CD14-positive monocyte (primary cell): ENCODE data around the gene DPH3. TPM values are rescaled to one million over a fixed set of nuclear protein-coding genes. Genes with fewer than 3 reads are reported as not detected.
A peak's percentile ranks its signal among the peaks of the same experiment; 100 is the strongest.

ENCODE experiments used
- DNase-seq, 3 donors: peaks; one replicate each; pipeline ENCODE4 v3.0.0-alpha.2; 2011 to 2022
- H2AFZ ChIP-seq: 2 replicates; pipeline ENCODE4 v1.6.0; 2012; ENCODE audit warnings: mild to moderate bottlenecking, low read depth, low read length, inconsistent platforms; ENCODE audit not compliant: insufficient read depth, poor library complexity, severe bottlenecking
- H3K27ac ChIP-seq, 2 donors: 1 replicate in 1 of 2; 2 replicates in 1 of 2; pipeline ENCODE4 v1.5.1; 2012 to 2013; ENCODE audit warnings: low read length in 2 of 2, control low read depth in 1 of 2, inconsistent platforms in 1 of 2, low read depth in 1 of 2, mild to moderate bottlenecking in 1 of 2
- H3K27me3 ChIP-seq, 2 donors: one replicate each; pipeline versions ENCODE4 v1.6.0 to v1.6.1; 2011 to 2013; ENCODE audit warnings: low read length in 2 of 2; ENCODE audit not compliant: control insufficient read depth in 2 of 2, insufficient read depth in 2 of 2
- H3K36me3 ChIP-seq, 2 donors: replicated peaks in 1 of 2; 1 replicate in 1 of 2; 2 replicates in 1 of 2; pipeline versions ENCODE4 v1.5.1 to v1.6.1; 2012 to 2013; ENCODE audit warnings: low read length in 2 of 2, control low read depth in 1 of 2, inconsistent platforms in 1 of 2, mild to moderate bottlenecking in 1 of 2; ENCODE audit not compliant: insufficient read depth in 2 of 2, control insufficient read depth in 1 of 2
- H3K4me1 ChIP-seq, 2 donors: 1 replicate in 1 of 2; 2 replicates in 1 of 2; pipeline versions ENCODE4 v1.5.1 to v1.6.1; 2012 to 2013; ENCODE audit warnings: low read length in 2 of 2, control low read depth in 1 of 2, inconsistent platforms in 1 of 2, mild to moderate bottlenecking in 1 of 2, moderate library complexity in 1 of 2; ENCODE audit not compliant: insufficient read depth in 2 of 2, control insufficient read depth in 1 of 2
- H3K4me2 ChIP-seq: replicated peaks from 2 replicates; pipeline ENCODE3; 2012; ENCODE audit warnings: low read length, moderate library complexity, mild to moderate bottlenecking; ENCODE audit not compliant: poor library complexity, severe bottlenecking; ENCODE audit errors: extremely low read depth
- H3K4me3 ChIP-seq, 3 experiments: fragments of 200-600 bp in 1 of 3; sonication (generic) in 1 of 3; replicated peaks in 1 of 3; 1 replicate in 2 of 3; 2 replicates in 1 of 3; pipeline ENCODE4 v1.5.1; 2011 to 2013; ENCODE audit warnings: low read length in 3 of 3, mild to moderate bottlenecking in 3 of 3, control low read depth in 2 of 3, low read depth in 2 of 3, inconsistent platforms in 1 of 3, moderate library complexity in 1 of 3
- H3K79me2 ChIP-seq: 2 replicates; pipeline ENCODE4 v1.6.0; 2012; ENCODE audit warnings: mild to moderate bottlenecking, control low read depth, inconsistent platforms, low read length, moderate library complexity; ENCODE audit not compliant: insufficient read depth
- H3K9ac ChIP-seq: 2 replicates; pipeline ENCODE4 v1.6.0; 2017; ENCODE audit warnings: low read length, mild to moderate bottlenecking; ENCODE audit not compliant: insufficient read depth, poor library complexity, severe bottlenecking
- H3K9me3 ChIP-seq, 2 donors: replicated peaks in 1 of 2; 1 replicate in 1 of 2; 2 replicates in 1 of 2; pipeline versions ENCODE4 v1.5.1 to v1.6.1; 2012 to 2013; ENCODE audit warnings: low read length in 2 of 2, control low read depth in 1 of 2; ENCODE audit not compliant: control insufficient read depth in 1 of 2, insufficient read depth in 1 of 2
- H4K20me1 ChIP-seq: 2 replicates; pipeline ENCODE4 v1.6.0; 2012; ENCODE audit warnings: mild to moderate bottlenecking, low read length, control low read depth, moderate library complexity; ENCODE audit not compliant: insufficient read depth
- H3K27ac Mint-ChIP-seq, 7 donors: one replicate each; pipeline ENCODE4 v1.8.0; 2020; ENCODE audit warnings: mild to moderate bottlenecking in 7 of 7, mixed read lengths in 7 of 7, moderate library complexity in 6 of 7, inconsistent platforms in 2 of 7
- H3K27me3 Mint-ChIP-seq, 3 donors: one replicate each; pipeline ENCODE4 v1.8.0; 2021 to 2022; ENCODE audit warnings: low read depth in 3 of 3, mild to moderate bottlenecking in 3 of 3, mixed read lengths in 3 of 3, moderate library complexity in 3 of 3, inconsistent platforms in 1 of 3
- H3K36me3 Mint-ChIP-seq, 2 donors: one replicate each; pipeline ENCODE4 v1.8.0; 2020; ENCODE audit warnings: mixed read lengths in 2 of 2, inconsistent platforms in 1 of 2, mild to moderate bottlenecking in 1 of 2
- H3K4me1 Mint-ChIP-seq: one replicate; pipeline ENCODE4 v1.8.0; 2020; ENCODE audit warnings: mild to moderate bottlenecking, mixed read lengths
- H3K4me3 Mint-ChIP-seq, 2 donors: one replicate each; pipeline ENCODE4 v1.8.0; 2020; ENCODE audit warnings: mild to moderate bottlenecking in 2 of 2, mixed read lengths in 2 of 2, moderate library complexity in 1 of 2
- H3K9me3 Mint-ChIP-seq, 7 donors: one replicate each; pipeline ENCODE4 v1.8.0; 2020 to 2022; ENCODE audit warnings: mixed read lengths in 7 of 7, mild to moderate bottlenecking in 6 of 7, moderate library complexity in 6 of 7, inconsistent platforms in 2 of 7
- WGBS: methylation state at CpG from one replicate; pipeline ENCODE4 v1.1.5; 2013; ENCODE audit warnings: missing lambda C conversion rate; ENCODE audit not compliant: insufficient coverage; 5-methylcytosine and 5-hydroxymethylcytosine counted together
- intact Hi-C, 2 donors: fragments of 100-400 bp; cut with micrococcal nuclease; formaldehyde crosslinking; loops; one replicate each; pipeline versions ENCODE4 v1.15.0 to v1.15.1; 2023
- polyA plus RNA-seq, 3 donors: library from polyadenylated mRNA; depleted of rRNA in 1 of 3; unstranded in 2 of 3; stranded (reverse) in 1 of 3; fragments of 300-500 nt in 2 of 3; fragments of >200 nt in 1 of 3; fragmentation: Illumina TruSeq in 2 of 3; gene quantifications; 1 replicate in 2 of 3; 2 replicates in 1 of 3; pipeline ENCODE4 v1.2.3, GENCODE V29; 2012 to 2021
- TF ChIP-seq, protein P1 (sequence below): fragments of 200-600 bp; IDR thresholded peaks from one replicate; pipeline ENCODE4 v1.8.0; 2022; ENCODE audit warnings: antibody characterized with exemption, mild to moderate bottlenecking

The DPH3 gene
- polyA plus RNA-seq, 3 donors, result 9.2 to 42.0 (median 33.7) TPM

DNA sequence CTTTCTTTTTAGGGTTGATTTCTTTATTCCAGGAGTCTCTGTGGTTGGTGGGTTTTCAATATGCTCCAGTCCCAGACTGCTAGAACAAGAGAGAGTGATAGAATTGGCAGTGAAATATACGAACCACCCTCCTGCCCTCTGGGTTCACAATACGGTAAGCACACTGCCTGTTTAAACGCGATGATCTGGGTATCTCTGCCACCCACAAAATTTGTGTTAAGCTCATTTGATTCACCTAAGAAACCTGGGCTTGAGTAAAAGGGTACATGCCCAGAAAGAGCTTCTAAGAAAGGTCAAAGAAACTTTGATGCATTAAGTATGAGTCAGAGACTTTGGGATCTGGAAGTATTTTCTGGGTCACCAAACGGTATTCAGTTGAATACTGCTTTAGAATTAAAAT is 30.1 kb upstream of the DPH3 start:
- Histone ChIP-seq H3K36me3 (peaks cover 13 to 56% of the 10 kb centered on the region in 2 donors), H3K9me3 (no peaks in the 10 kb centered on the region), H3K4me2 (no peak overlapping the region), H3K4me1 (peaks cover 13% of the 10 kb centered on the region in 2 donors), H3K9ac (no peak overlapping the region), H3K4me3 (no peak overlapping the region), H4K20me1 (no peaks in the 10 kb centered on the region), H2AFZ (no peak overlapping the region), H3K27me3 (no peaks in the 10 kb centered on the region), H3K79me2 (no peaks in the 10 kb centered on the region), H3K27ac (no peak overlapping the region)
- peaks cover 56 to 72% of the 10 kb centered on the region in 2 donors for H3K36me3 Mint-ChIP-seq
- peaks cover 0 to 7% (median 4%) of the 10 kb centered on the region in 7 donors for H3K9me3 Mint-ChIP-seq
- peaks cover 0 to 1% (median 0%) of the 10 kb centered on the region in 3 donors for H3K27me3 Mint-ChIP-seq
- H3K27ac Mint-ChIP-seq, result peak overlapping the region in 1 of 7 donors; percentile 12
- WGBS, result 100% methylated on average over 1 of the region's 5 CpGs
- DNase-seq, result no peak
- no peak overlapping the region for H3K4me3 Mint-ChIP-seq
- peaks cover 25% of the 10 kb centered on the region for H3K4me1 Mint-ChIP-seq
- intact Hi-C loops, result no loop called here
- TF ChIP-seq, protein P1, sequence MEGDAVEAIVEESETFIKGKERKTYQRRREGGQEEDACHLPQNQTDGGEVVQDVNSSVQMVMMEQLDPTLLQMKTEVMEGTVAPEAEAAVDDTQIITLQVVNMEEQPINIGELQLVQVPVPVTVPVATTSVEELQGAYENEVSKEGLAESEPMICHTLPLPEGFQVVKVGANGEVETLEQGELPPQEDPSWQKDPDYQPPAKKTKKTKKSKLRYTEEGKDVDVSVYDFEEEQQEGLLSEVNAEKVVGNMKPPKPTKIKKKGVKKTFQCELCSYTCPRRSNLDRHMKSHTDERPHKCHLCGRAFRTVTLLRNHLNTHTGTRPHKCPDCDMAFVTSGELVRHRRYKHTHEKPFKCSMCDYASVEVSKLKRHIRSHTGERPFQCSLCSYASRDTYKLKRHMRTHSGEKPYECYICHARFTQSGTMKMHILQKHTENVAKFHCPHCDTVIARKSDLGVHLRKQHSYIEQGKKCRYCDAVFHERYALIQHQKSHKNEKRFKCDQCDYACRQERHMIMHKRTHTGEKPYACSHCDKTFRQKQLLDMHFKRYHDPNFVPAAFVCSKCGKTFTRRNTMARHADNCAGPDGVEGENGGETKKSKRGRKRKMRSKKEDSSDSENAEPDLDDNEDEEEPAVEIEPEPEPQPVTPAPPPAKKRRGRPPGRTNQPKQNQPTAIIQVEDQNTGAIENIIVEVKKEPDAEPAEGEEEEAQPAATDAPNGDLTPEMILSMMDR, result no peak

DNA sequence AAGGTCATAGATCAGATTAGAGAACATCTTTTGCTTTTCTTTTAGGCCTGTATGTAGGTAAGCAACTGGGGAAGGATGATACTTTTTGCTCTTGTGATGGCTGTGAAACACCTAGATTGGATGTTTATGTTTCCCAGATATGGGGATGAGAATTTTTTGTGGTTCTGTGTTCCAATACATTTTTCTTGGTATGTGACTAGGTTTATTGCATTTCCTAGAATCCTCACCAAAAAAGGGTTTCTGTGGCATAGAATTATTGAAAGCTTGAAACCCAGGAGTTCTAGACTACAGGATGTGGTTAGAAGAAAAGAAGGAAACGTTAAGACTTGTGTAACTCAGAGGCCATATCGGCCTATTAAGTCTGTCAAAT is 26.1 kb upstream of the DPH3 start:
- TF ChIP-seq, protein P1, result no peak
- Mint-ChIP-seq H3K4me3 (no peak overlapping the region), H3K27ac (peak overlapping the region in 4 of 7 donors; percentile 17 to 81 (median 30)), H3K9me3 (peaks cover 0 to 7% (median 4%) of the 10 kb centered on the region in 7 donors), H3K4me1 (peaks cover 41% of the 10 kb centered on the region), H3K36me3 (peaks cover 38 to 54% of the 10 kb centered on the region in 2 donors), H3K27me3 (peaks cover 0 to under 1% (median 0%) of the 10 kb centered on the region in 3 donors)
- intact Hi-C loops, result loop anchor here in 1 of 2 donors (2.0 kb wide), 1 partner anchor 260 kb away; no protein-coding TSS in a partner anchor
- no peaks in the 10 kb centered on the region for H3K27me3 ChIP-seq
- H3K9ac ChIP-seq, result no peak overlapping the region
- peaks cover 19 to 26% of the 10 kb centered on the region in 2 donors for H3K4me1 ChIP-seq
- H3K4me2 ChIP-seq, result no peak overlapping the region
- peak in 1 of 3 donors; percentile 30 for DNase-seq
- no peaks in the 10 kb centered on the region for H3K9me3 ChIP-seq
- H2AFZ ChIP-seq, result no peak overlapping the region
- peak overlapping the region in 1 of 2 donors; percentile 52 for H3K27ac ChIP-seq
- peaks cover 8 to 49% of the 10 kb centered on the region in 2 donors for H3K36me3 ChIP-seq
- no peaks in the 10 kb centered on the region for H4K20me1 ChIP-seq
- H3K79me2 ChIP-seq, result no peaks in the 10 kb centered on the region
- no CpG with 5 or more reads among the region's 2 CpGs for WGBS
- H3K4me3 ChIP-seq, result no peak overlapping the region
